Endodermal cell (in vitro differentiated cells): ENCODE results near the gene SLC12A8. TPM values are rescaled to one million over a fixed set of nuclear protein-coding genes. Genes with fewer than 3 reads are reported as not detected.

Source experiments
- DNase-seq: peaks from one replicate; pipeline ENCODE4 v3.0.0-alpha.2; 2017
- H3K27ac ChIP-seq: 2 replicates; pipeline ENCODE4 v1.5.1; 2013; ENCODE audit warnings: mild to moderate bottlenecking, low read depth, low read length, moderate library complexity
- H3K27me3 ChIP-seq: 2 replicates; pipeline ENCODE4 v1.6.1; 2013; ENCODE audit warnings: mild to moderate bottlenecking, low read length, moderate library complexity; ENCODE audit not compliant: insufficient read depth, control insufficient read depth, poor library complexity, severe bottlenecking
- H3K36me3 ChIP-seq: 2 replicates; pipeline ENCODE4 v1.7.0; 2013; ENCODE audit warnings: mild to moderate bottlenecking, low read length, moderate library complexity; ENCODE audit not compliant: control insufficient read depth, insufficient read depth
- H3K4me1 ChIP-seq: one replicate; pipeline ENCODE4 v1.7.0; 2013; ENCODE audit warnings: low read length; ENCODE audit not compliant: control insufficient read depth, insufficient read depth
- H3K4me3 ChIP-seq: 2 replicates; pipeline ENCODE4 v1.5.1; 2013; ENCODE audit warnings: mild to moderate bottlenecking, low read length, moderate library complexity
- H3K9ac ChIP-seq: 2 replicates; pipeline ENCODE4 v1.6.1; 2013; ENCODE audit warnings: mild to moderate bottlenecking, low read length, moderate library complexity; ENCODE audit not compliant: poor library complexity, severe bottlenecking; ENCODE audit errors: extremely low read depth
- H3K9me3 ChIP-seq: 2 replicates; pipeline ENCODE4 v1.6.1; 2013; ENCODE audit warnings: mild to moderate bottlenecking, low read length, moderate library complexity; ENCODE audit not compliant: control insufficient read depth
- H3K27ac Mint-ChIP-seq: 2 replicates; pipeline ENCODE4 v1.8.0; 2020; ENCODE audit warnings: mixed read lengths
- H3K27me3 Mint-ChIP-seq: 2 replicates; pipeline ENCODE4 v1.8.0; 2021; ENCODE audit warnings: mild to moderate bottlenecking, mixed read lengths; ENCODE audit not compliant: insufficient read depth
- H3K36me3 Mint-ChIP-seq: 2 replicates; pipeline ENCODE4 v1.8.0; 2020; ENCODE audit warnings: low read depth, mixed read lengths
- H3K4me1 Mint-ChIP-seq: 2 replicates; pipeline ENCODE4 v1.8.0; 2020; ENCODE audit warnings: mixed read lengths
- H3K4me3 Mint-ChIP-seq: 2 replicates; pipeline ENCODE4 v1.8.0; 2020; ENCODE audit warnings: mild to moderate bottlenecking, moderate library complexity, mixed read lengths
- H3K9me3 Mint-ChIP-seq: 2 replicates; pipeline ENCODE4 v1.8.0; 2020; ENCODE audit warnings: mild to moderate bottlenecking, mixed read lengths
- WGBS, 2 experiments: methylation state at CpG; one replicate each; pipeline versions ENCODE4 v1.1.5 to v1.1.7; 2013; ENCODE audit warnings: missing lambda C conversion rate in 2 of 2, mixed read lengths in 1 of 2; ENCODE audit not compliant: insufficient coverage in 1 of 2, insufficient read length in 1 of 2; 5-methylcytosine and 5-hydroxymethylcytosine counted together
- total RNA-seq, 2 donors: library from RNA; stranded (reverse); fragmentation: NEBNext Ultra II Directional in 1 of 2; extraction: Animal tissue kit (Norgen Biotek cat#: 25700) in 1 of 2; gene quantifications; 2 replicates in 1 of 2; 3 replicates in 1 of 2; pipeline ENCODE4 v1.2.1, GENCODE V29; 2021
- TF ChIP-seq, protein P1 (sequence below): fragments of 200-600 bp; sonication (generic); conservative IDR thresholded peaks from 2 replicates; pipeline ENCODE4 v1.5.0; 2021; ENCODE audit warnings: antibody characterized with exemption, mild to moderate bottlenecking

The SLC12A8 gene
- total RNA-seq, 2 donors from 2014 or later: 17.3 to 18.6 TPM

GRCh38 chr3:125200731-125201139 is 11.8 kb downstream of the SLC12A8 start:
- 92 to 100% methylated on average over 4 to 6 of the region's 6 CpGs for WGBS, 2 experiments
- H3K9me3 ChIP-seq: no peaks in the 10 kb centered on the region
- H3K36me3 ChIP-seq: no peaks in the 10 kb centered on the region
- DNase-seq: no peak
- H3K4me1 Mint-ChIP-seq: peaks cover 2% of the 10 kb centered on the region
- TF ChIP-seq, protein P1, sequence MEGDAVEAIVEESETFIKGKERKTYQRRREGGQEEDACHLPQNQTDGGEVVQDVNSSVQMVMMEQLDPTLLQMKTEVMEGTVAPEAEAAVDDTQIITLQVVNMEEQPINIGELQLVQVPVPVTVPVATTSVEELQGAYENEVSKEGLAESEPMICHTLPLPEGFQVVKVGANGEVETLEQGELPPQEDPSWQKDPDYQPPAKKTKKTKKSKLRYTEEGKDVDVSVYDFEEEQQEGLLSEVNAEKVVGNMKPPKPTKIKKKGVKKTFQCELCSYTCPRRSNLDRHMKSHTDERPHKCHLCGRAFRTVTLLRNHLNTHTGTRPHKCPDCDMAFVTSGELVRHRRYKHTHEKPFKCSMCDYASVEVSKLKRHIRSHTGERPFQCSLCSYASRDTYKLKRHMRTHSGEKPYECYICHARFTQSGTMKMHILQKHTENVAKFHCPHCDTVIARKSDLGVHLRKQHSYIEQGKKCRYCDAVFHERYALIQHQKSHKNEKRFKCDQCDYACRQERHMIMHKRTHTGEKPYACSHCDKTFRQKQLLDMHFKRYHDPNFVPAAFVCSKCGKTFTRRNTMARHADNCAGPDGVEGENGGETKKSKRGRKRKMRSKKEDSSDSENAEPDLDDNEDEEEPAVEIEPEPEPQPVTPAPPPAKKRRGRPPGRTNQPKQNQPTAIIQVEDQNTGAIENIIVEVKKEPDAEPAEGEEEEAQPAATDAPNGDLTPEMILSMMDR: no peak
- H3K4me3 Mint-ChIP-seq: no peak overlapping the region
- no peak overlapping the region for H3K27ac Mint-ChIP-seq
- H3K27ac ChIP-seq: no peak overlapping the region
- no peaks in the 10 kb centered on the region for H3K27me3 ChIP-seq
- no peaks in the 10 kb centered on the region for H3K36me3 Mint-ChIP-seq
- H3K9me3 Mint-ChIP-seq: no peaks in the 10 kb centered on the region
- H3K9ac ChIP-seq: no peak overlapping the region
- H3K27me3 Mint-ChIP-seq: no peaks in the 10 kb centered on the region
- H3K4me1 ChIP-seq: no peaks in the 10 kb centered on the region
- H3K4me3 ChIP-seq: no peak overlapping the region

DNA sequence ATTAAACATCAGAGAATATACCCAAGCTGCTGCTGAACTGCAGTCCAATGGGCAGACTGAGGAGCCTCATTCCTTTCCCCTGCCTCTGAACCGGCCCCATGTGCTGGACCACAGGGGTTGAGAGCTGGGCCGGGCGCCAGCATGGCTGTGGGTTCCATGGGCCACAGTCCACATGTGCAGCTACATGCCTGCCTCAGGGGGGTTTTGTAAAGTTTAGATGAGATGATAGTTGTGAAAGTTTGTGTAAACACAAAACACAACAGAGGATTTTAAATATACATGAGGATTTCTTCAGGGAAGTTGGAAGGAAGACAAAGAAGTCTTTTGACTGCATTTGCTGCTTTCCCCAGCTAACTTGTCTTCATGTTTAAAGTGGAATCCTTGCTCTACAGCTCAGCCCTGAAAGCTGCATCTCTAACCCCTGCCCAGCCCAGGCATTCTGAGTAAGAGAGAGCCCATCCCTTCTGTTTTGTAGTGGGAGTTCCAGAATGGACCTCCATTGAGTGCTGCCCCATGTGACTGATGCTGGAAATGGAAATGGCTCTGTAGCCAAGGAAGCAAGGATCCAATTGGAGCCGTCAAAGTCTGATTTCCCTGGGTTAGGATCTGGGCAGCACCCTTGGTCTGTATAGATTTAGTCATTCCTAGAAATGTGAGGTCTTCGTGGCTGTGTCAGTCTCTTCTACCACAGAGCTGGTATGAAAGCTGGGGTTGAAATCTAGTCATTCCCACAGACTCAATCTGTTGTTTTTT is 17.5 kb downstream of the SLC12A8 start:
- Histone ChIP-seq H3K36me3 (no peaks in the 10 kb centered on the region), H3K9me3 (no peaks in the 10 kb centered on the region), H3K27ac (no peak overlapping the region), H3K27me3 (no peaks in the 10 kb centered on the region), H3K4me3 (no peak overlapping the region), H3K4me1 (no peaks in the 10 kb centered on the region), H3K9ac (no peak overlapping the region)
- H3K27me3 Mint-ChIP-seq: no peaks in the 10 kb centered on the region
- whole genome bisulfite sequencing, 2 experiments: 93 to 100% methylated on average over 3 to 5 of the region's 5 CpGs
- no peaks in the 10 kb centered on the region for H3K9me3 Mint-ChIP-seq
- TF ChIP-seq, protein P1: no peak
- no peak overlapping the region for H3K27ac Mint-ChIP-seq
- DNase-seq: peak; percentile 52
- H3K36me3 Mint-ChIP-seq: peaks cover 2% of the 10 kb centered on the region
- H3K4me3 Mint-ChIP-seq: no peak overlapping the region
- peaks cover 31% of the 10 kb centered on the region for H3K4me1 Mint-ChIP-seq

GRCh38 chr3:125194061-125194848 is 18.3 kb downstream of the SLC12A8 start:
- Mint-ChIP-seq H3K4me3 (no peak overlapping the region), H3K9me3 (no peaks in the 10 kb centered on the region), H3K27me3 (no peaks in the 10 kb centered on the region), H3K27ac (no peak overlapping the region), H3K4me1 (peaks cover 31% of the 10 kb centered on the region), H3K36me3 (peaks cover 10% of the 10 kb centered on the region)
- TF ChIP-seq, protein P1: no peak
- Histone ChIP-seq H3K4me3 (no peak overlapping the region), H3K9me3 (no peaks in the 10 kb centered on the region), H3K9ac (no peak overlapping the region), H3K36me3 (peaks cover under 1% of the 10 kb centered on the region), H3K4me1 (no peaks in the 10 kb centered on the region), H3K27me3 (no peaks in the 10 kb centered on the region), H3K27ac (no peak overlapping the region)
- 86 to 100% methylated on average over 1 to 6 of the region's 7 CpGs for WGBS, 2 experiments
- DNase-seq: no peak
